HG03097 (cell line): Measurements from ENCODE around the gene CSF2RB.

Experiments
- ATAC-seq: cut with Tn5 transposase; IDR thresholded peaks from one replicate; pipeline ENCODE4 v1.9.1; 2021; ENCODE audit not compliant: unreplicated experiment, low FRiP score

The CSF2RB gene

DNA sequence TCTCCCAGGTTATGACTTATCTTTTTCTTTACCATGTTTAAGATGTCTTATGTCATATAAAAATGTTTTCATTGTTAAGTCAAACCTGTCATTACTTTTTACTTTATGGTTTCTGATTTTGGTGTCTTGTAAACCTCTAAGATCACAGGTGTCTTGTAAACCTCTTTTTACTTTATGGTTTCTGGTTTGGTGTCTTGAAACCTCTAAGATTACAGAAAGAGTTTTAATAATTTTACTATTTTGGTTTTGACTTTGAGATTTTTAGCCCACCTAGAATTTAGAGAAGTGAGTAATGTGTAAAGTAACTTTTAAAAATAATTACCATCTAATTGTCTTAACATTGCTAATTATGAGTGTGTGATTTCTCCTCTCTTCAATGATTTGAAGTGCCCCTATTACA, 2.6 kb downstream of the CSF2RB start:
- no peak for ATAC-seq

DNA sequence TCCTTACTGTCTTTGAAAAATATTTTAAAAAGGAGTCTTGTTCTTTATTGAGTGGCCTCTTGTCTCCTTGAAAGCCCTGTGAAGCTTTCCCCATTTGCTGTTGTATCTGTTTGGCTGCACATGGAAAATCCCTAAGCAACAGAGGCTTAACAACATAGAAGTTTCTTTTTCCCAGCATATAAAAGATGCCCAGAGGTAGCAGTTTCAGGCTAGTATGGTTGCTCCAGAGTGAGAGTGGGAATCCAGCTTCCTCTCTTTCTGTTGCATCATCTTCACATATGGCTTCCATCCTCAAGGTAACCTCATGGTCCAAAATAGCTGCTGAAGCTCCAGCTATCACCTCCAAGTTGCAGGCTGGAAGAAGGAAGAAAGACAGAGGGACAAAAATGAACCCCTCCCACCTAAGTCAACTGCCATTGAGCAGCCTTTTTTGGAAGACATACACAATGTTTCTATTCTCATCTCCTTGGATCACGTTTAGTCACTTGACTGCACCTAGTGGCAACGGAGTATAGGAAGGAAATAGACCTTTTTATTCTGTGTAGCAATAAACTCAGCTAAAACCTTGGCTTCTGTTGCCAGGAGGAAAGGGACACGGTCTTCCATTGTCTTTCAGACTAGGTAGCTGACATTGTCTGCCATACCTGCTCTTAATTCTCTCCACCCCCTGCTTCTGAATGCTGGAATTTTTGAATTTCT, 5.3 kb downstream of the CSF2RB start:
- ATAC-seq: no peak

DNA sequence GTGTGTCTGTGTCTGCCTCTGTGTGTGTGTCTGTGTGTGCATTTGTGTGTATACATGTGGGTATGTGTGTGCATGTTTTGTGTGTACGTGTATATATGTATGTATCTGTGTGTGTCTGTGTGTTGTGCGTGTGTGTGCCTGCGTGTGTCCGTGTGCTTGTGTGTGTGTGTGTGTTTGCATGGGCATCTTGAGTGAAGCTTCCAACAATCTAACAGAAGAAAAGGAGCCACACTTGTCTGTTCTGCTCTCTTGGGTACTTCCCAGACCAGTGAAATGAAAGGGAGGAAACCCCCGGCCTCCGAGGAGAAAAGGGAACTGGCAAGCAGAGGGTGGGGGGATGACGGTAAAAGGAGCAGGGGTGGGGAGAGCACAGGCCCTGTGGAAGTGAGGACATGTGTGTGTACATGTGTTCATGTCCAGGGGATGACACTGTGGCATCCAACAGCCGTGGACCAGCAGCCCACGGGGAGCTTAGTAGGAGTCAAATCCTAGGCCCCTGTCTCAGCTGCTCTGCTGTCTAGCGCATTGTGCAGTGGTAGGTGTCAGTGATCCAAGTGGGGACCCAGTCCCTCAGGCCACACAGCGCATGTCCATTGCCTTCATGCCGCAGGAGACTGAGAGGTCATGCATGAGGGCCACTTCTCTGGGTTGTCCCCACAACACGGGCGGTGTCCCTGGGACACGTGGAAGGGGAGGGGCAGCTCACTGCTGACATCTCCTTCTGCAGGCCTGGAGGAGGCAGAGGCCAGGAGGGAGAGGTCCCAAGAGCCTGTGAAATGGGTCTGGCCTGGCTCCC, 8.1 kb downstream of the CSF2RB start:
- ATAC-seq: no peak

DNA sequence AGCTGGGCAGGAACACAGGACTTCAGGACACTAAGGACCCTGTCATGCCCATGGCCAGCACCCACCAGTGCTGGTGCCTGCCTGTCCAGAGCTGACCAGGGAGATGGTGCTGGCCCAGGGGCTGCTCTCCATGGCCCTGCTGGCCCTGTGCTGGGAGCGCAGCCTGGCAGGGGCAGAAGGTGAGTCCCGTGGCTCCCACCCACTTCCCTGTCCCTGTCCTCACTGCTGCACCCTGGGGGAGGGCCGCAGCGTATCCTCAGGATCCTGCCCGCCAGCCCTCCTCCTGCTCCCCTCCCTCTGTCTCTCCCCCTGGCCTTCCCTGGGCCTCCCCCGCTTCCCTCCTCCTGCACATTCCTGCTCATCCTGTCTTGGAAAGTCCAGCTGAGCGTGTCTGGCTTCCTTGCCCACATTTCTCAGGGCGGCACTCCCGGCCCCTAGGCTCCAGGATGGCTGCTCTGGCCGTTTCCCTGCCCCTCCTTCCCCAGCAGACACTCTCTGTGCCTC, 8.7 kb downstream of the CSF2RB start:
- ATAC-seq: no peak

DNA sequence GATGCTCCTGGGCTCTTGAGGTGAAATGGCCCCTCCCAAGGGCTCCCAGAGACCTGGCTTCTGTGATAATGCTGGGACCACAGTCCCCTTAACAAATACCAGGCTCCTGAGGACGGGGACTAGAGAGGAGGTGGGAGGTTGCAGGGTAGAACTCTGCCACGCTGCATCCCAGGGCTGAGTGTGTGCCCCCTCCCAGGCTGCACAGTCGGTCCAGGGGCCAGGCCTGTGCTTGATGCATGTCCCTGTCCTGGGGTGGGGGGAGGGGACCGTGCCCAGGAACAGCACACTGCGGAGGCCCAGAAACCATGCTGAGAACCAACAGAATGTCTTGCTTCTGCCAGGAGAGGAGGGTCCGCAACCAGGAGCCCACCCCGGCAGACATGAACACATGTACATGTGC, 9.3 kb downstream of the CSF2RB start:
- no peak for ATAC-seq

DNA sequence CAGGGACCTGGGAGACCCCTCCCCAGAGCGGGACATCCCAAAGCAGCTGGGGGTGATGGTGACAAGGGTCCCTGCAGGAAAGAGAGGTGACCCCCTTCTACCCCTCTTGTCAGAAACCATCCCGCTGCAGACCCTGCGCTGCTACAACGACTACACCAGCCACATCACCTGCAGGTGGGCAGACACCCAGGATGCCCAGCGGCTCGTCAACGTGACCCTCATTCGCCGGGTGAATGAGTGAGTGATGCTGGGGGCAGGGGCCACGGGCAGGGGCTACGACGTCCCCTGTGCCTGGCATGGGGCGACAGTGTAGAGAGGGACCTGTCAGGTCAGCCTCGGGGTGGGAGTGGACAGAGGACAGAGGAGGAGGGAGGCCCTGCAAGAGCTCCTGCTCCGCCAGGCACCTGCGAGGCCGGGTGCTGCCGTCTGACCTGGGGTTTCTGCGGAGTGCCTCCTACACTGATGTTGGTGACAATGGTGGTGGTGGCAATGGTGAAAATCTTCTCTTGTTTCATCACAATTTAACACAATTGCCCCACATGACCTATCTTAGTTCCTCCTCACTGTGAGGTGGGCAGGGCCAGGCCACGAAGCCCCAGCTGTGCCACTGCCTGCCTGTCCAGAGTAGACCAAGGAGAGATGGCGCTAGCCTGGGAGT, 9.8 kb downstream of the CSF2RB start:
- ATAC-seq: no peak

DNA sequence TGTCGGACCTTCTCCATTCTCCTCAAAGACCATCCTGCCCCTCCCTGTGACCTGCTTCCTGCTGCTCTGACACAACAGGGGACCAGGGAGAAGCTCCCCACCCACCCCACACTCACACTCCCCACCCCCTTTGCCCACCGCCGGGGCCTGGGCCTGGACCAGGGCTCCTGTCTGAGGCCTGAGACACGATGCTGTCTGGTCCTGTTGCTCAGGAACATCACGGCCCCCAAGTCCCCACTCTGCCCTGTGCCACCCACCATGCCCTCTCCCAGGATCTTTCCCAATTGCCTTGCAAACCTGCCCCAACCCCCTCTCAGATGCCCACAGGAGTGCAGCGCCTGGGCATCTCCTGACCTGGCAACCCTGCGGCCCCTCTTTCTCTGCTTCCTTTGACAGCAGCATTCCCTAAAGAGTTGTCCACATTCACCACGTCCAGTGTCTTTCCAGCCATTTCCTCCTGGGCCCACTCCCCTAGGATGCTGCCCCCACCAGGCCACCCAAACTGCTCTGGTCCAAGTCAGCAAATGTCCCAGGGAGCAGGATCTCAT, 10.8 kb downstream of the CSF2RB start:
- no peak for ATAC-seq

DNA sequence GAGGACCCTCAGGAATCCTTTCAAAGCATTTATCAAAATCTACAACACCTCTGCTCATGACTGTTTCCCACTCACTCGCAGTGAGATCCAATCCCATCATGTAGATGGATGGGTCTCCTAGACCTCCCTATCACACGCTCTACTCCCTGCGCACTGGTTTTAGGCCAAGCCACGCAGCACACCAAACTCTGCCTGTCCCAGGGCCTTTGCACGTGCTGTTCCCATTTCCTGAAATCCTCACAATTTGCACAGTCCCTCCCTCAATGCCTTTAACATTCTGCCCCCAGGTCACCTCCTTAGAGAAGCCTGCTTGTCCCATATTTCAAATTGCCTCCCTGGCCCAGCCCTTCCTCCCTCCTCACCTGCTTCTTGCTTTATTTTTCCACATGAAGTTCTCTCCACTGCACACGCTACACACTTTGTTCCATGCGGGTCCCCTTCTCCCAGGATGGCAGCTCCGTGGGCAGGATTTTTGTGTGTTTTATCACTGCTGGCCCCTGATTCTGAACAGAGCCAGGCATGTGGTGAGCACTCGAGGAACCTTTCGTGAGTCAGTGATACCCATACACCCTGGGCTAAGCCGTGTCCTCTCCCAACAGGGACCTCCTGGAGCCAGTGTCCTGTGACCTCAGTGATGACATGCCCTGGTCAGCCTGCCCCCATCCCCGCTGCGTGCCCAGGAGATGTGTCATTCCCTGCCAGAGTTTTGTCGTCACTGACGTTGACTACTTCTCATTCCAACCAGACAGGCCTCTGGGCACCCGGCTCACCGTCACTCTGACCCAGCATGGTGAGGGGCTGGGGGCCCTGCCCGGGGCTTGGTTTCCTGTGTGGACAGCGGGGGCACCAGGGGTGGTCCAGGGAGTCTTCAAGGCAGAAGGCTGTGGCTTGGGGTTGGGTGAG, 12.2 kb downstream of the CSF2RB start:
- no peak for ATAC-seq

DNA sequence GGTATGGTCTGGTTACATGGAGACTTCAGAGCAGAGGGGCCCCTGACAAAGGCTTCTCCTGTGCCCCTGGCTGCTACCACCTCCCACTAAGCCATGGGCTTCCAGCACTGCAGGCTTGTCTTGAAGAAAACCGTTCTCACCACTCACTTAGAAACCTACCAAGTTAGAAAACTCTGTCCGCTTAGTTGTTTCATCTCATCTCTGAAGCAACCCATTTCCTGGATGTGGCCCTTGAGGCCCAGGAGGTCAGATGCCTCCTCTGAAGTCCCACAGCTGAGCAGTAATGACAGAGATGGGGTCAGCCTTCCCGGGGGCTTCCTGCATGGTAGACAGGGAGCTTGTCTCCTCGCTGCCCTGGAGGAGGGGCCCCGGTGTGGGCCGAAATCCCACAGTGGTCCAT, 12.9 kb downstream of the CSF2RB start:
- no peak for ATAC-seq

DNA sequence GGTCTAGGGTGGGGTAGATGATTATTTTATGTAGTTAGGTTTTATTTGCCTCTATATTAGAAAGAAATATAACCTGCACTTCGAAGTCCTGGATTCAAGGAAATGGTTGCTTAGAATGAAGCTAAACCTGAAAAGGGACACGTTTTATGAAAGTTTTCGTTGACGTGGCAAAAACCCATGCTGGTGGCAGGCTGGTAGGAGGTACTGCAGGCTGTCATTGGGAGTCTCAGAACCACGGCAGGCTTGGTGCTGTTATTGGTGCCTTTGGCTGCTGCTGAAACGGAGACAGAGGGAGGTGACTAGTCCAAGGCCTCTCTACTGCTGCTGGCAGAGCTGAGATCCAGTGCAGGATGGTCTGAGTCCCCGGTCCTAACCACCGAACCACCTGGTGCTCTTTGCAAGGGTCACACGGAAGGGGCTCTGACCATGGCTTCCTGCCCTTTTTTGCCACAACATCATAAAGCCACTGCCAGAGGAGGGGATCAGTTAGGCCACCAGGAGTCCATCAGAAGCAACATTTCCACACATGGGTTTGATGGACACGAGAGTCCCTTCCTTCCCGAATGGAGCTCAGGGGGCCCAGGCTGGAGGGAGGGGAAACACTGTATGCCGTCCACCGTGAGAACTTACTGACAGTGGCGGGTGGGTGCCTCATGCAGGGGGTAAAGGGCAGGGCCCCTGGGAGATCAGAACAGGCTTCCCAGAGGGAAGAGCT, 13.4 kb downstream of the CSF2RB start:
- no peak for ATAC-seq

DNA sequence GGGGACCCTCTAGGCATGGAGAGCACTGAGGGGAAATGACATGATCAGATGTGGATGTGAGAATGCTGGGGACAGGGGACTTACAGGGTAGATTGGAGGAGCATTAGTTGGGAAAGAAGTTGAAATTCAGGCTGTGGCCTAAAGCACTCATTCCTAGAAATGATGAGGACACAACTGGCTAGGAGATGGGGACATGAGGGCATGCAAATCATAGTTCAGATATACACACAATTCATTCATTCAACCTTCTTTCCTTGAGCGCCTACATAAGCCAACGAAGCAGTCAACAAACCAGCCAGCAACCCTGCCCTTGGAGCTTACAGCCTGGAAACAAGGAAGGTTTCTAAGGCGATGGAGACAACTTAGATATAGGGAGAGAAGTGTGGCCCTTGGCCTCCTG, 14.2 kb downstream of the CSF2RB start:
- ATAC-seq: no peak

DNA sequence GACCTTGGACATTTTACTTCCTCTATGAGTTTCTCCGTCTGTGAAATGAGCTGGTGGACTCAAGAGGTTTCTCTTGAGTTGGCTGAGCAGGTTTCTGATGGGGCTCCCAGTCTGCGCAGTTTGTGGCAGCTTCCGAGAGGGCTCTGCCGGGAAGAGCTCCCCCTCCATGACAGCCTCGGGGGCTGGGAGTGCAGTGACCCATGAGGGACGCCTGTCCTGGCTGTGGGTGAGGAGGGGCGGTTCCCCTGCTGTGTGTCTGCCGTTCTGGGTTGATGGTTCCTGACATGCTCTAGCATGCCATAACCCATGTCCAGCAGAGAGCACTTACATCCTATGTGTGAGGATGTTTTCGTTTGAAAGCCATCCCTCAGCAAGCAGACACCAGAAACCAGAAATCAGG, 14.8 kb downstream of the CSF2RB start:
- ATAC-seq: no peak

DNA sequence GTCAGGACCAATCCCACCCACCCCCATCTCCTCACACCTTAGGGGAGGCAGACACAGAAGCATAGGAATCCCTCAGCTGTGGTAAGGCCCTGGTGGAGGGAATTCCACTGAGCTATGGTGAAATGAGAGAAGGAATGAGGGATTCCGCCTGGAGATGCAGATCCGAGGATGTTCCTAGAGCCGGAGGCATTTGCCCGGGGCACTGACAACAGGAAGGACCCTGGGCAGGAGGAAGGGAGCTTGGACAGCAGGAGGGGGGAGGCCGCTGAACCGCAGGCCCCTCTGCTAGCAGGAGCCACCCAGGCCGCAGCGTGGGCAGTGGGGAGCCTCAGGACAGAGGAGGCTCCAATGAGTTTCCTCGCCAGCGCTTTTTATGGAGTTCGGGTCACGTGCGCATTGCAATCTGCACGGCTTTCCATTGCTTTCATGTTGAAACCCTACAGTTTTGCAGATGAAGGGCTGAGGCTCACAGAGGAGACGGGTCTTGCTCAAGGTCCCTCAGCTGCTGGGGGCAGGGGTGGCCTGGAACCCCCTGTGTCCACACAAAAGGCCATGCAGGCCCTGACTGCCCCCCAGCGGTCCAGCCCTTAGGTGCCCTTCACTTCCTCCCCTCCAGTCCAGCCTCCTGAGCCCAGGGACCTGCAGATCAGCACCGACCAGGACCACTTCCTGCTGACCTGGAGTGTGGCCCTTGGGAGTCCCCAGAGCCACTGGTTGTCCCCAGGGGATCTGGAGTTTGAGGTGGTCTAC, 15.5 kb downstream of the CSF2RB start:
- no peak for ATAC-seq

DNA sequence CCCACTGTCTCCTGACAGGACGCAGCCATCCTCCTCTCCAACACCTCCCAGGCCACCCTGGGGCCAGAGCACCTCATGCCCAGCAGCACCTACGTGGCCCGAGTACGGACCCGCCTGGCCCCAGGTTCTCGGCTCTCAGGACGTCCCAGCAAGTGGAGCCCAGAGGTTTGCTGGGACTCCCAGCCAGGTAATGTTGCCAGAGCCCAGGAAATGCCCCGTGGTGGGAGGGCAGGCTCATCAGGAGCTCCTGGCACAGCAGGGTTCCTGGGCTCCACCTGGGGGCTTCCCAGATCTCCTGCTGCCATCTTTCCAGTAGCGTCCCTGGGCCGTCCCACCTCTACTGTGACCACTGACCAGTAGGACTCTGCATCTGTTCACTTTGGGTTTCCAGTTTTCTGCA, 16.2 kb downstream of the CSF2RB start:
- ATAC-seq: no peak

DNA sequence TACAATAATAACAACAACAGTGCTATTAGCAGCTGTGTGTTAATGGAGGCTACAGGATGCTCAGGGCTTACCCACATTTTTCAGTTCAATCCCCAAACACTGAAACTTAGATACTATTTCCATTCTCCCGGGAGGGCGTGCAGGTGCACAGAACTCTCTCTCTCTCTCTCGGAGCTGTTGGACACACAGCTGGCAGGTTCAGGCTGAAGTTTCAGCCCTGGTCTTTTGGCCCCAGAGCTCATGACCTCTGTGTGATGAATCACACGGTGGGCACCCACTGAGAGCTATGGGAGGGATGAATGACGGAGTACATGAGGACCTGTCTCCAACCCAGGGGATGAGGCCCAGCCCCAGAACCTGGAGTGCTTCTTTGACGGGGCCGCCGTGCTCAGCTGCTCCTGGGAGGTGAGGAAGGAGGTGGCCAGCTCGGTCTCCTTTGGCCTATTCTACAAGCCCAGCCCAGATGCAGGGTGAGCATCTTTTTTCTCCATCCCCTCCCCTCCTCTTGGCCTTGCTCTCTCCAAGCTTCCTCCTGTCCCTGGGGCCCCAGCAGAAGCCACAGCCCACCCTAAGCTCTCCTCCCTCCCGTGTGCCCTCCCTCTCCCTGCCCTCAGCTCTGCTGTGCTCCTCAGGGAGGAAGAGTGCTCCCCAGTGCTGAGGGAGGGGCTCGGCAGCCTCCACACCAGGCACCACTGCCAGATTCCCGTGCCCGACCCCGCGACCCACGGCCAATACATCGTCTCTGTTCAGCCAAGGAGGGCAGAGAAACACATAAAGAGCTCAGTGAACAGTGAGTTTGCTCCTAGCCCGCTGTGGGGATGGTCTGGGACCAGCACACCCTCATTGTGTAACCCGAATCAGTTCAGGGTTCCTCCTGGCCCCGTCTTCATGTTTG, 16.9 kb downstream of the CSF2RB start:
- ATAC-seq: no peak

DNA sequence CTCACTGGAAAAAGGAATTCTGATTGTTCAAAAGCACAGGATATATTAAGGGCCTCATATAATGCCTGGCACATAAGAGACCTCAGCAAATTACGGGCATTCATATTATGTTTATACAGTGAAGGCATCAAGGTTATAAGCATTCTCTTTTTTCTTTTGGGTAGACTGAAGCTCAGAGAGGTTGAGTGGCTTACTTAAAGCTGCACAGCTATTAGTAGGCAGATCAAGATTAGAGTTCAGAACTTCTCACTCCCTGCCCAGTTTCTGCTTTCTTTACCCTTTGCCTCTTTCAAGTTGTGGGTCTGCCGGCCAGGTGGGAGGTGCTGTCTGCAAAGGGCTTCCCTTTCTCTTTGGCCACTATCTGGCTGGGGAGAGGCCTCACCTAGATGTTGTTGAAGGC, 18.0 kb downstream of the CSF2RB start:
- ATAC-seq: no peak

DNA sequence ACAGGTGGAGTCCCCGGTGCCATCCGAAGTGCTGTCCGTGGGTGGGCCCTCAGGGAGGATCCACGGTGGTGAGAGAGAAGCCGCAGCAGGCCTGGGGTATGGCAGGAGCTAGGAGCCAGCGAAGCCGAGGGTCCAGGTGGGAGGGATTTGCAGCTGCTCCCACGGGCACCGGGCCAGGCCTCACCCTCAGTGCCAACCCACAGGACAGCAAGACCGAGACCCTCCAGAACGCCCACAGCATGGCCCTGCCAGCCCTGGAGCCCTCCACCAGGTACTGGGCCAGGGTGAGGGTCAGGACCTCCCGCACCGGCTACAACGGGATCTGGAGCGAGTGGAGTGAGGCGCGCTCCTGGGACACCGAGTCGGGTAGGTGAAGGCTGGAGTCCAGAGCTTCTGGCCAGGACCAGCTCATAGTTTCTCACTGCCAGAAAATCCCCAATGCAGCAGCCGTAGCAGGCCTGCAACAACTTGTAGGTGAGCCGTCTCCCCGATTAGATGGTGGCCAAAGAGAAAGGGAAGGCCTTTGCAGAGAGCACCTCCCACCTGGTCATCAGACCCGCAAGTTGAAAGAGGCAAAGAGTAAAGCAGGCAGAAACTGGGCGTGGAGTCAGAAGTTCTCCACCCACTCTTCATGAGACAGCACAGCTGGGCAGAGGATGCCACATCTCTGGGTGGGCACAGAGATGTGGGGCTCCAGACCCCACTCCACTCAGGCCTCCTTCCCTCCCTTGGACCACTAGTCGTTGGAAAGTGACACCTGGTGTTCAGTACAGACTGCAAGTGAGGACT, 20.4 kb downstream of the CSF2RB start:
- no peak for ATAC-seq
